ENCODE data around the gene UTP18.

DNA sequence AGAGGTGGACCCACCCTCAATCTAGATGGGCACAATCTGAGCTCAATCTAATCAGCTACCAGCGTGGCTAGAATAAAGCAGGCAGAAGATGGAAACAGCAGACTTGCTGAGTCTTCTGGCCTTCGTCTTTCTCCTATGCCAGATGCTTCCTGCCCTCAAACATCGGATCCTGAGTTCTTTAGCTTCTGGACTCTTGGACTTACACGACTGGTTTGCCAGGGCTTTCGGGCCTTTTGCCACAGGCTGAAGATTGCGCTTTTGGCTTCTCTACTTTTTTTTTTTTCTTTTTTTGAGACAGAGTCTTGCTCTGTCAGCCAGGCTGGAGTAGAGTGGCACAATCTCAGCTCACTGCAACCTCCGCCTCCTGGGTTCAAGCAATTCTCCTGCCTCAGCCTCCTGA is 65.1 kb downstream of the UTP18 start:
- TF ChIP-seq EZH2phosphoT487 (IDR thresholded peaks at IDR 0.05; ENCODE audit: low read depth): no peak
- TF ChIP-seq, protein P1, sequence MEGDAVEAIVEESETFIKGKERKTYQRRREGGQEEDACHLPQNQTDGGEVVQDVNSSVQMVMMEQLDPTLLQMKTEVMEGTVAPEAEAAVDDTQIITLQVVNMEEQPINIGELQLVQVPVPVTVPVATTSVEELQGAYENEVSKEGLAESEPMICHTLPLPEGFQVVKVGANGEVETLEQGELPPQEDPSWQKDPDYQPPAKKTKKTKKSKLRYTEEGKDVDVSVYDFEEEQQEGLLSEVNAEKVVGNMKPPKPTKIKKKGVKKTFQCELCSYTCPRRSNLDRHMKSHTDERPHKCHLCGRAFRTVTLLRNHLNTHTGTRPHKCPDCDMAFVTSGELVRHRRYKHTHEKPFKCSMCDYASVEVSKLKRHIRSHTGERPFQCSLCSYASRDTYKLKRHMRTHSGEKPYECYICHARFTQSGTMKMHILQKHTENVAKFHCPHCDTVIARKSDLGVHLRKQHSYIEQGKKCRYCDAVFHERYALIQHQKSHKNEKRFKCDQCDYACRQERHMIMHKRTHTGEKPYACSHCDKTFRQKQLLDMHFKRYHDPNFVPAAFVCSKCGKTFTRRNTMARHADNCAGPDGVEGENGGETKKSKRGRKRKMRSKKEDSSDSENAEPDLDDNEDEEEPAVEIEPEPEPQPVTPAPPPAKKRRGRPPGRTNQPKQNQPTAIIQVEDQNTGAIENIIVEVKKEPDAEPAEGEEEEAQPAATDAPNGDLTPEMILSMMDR (IDR thresholded peaks at IDR 0.05; ENCODE audit: low read depth, low read length): no peak
